HCT116 (cell line): Measurements from ENCODE around the gene RREB1.

Experiments
- CEBPB ChIP-seq: IDR thresholded peaks from 2 replicates; pipeline ENCODE4 v1.6.1; 2012; ENCODE audit warnings: low read depth
- CTCF ChIP-seq, 3 experiments: fragments of 200-600 bp in 1 of 3; sonication (generic) in 1 of 3; IDR thresholded peaks in 2 of 3; conservative IDR thresholded peaks in 1 of 3; 2 replicates each; pipeline ENCODE4 v1.5.1; 2012 to 2017; ENCODE audit warnings: low read depth in 2 of 3, low read length in 2 of 3, antibody characterized with exemption in 1 of 3, borderline replicate concordance in 1 of 3, control low read depth in 1 of 3, mild to moderate bottlenecking in 1 of 3, mixed read lengths in 1 of 3, mixed run types in 1 of 3, moderate library complexity in 1 of 3; ENCODE audit not compliant: insufficient read depth in 1 of 3
- EZH2 ChIP-seq: fragments of 200-600 bp; sonication (generic); IDR thresholded peaks from 2 replicates; pipeline ENCODE4 v1.6.1; 2017; ENCODE audit warnings: antibody characterized with exemption, mixed run types
- EZH2phosphoT487 ChIP-seq: fragments of 200-600 bp; IDR thresholded peaks from 2 replicates; pipeline ENCODE4 v1.6.1; 2018; ENCODE audit warnings: antibody characterized with exemption, borderline replicate concordance
- POLR2A ChIP-seq: IDR thresholded peaks from 2 replicates; pipeline ENCODE4 v1.7.0; 2011; ENCODE audit warnings: borderline replicate concordance; ENCODE audit not compliant: insufficient read depth, insufficient read length; ENCODE audit errors: extremely low read depth
- POLR2AphosphoS5 ChIP-seq: IDR thresholded peaks from 2 replicates; pipeline ENCODE4 v1.6.1; 2011; ENCODE audit warnings: mild to moderate bottlenecking, low read depth, low read length, moderate library complexity
- RAD21 ChIP-seq: IDR thresholded peaks from 2 replicates; pipeline ENCODE4 v1.6.1; 2012; ENCODE audit warnings: low read depth, mild to moderate bottlenecking
- SIN3A ChIP-seq: IDR thresholded peaks from 2 replicates; pipeline ENCODE4 v1.6.1; 2012; ENCODE audit warnings: low read depth
- SP1 ChIP-seq: IDR thresholded peaks from 2 replicates; pipeline ENCODE4 v1.6.1; 2012; ENCODE audit warnings: low read depth
- ZBTB33 ChIP-seq: IDR thresholded peaks from 2 replicates; pipeline ENCODE4 v1.6.1; 2011; ENCODE audit warnings: mild to moderate bottlenecking, low read length, moderate library complexity; ENCODE audit not compliant: insufficient replicate concordance; ENCODE audit errors: extremely low read depth

- TF ChIP-seq EZH2 (no peak), CTCF (IDR thresholded peaks at IDR 0.05 in 2 of 3, conservative IDR thresholded peaks at IDR 0.05 in 1 of 3; ENCODE audit: borderline replicate concordance in 1 of 3, insufficient read depth in 1 of 3, low read depth in 2 of 3, low read length in 2 of 3) (no peak), POLR2A (no peak), CEBPB (no peak), RAD21 (no peak), ZBTB33 (no peak), POLR2AphosphoS5 (no peak), SIN3A (no peak), SP1 (no peak), EZH2phosphoT487 (no peak)
Observed at GRCh38 chr6:7268362-7268761, 160.6 kb downstream of the RREB1 start.
